ENCODE measurements around the gene PCNX1. TPM values are rescaled to one million over a fixed set of nuclear protein-coding genes. Genes with fewer than 3 reads are reported as not detected.
"Not testable (repeated sequence)": the region's sequence is repeated elsewhere in the genome, so short reads cannot be mapped to it uniquely, and the experiment has no call there.

PCNX1 gene
- total RNA-seq, 1 donor from 2014 or later = 68.8 TPM

- peaks cover 5% of the 10 kb centered on the region for H3K9me3 Mint-ChIP-seq (ENCODE audit: unreplicated experiment)
- peaks cover 10% of the 10 kb centered on the region for H3K27me3 Mint-ChIP-seq (ENCODE audit: unreplicated experiment)
- DNase-seq (ENCODE audit: low spot score) = no peak
- H3K4me1 Mint-ChIP-seq (ENCODE audit: unreplicated experiment) = no peaks in the 10 kb centered on the region
- no peak overlapping the region for H3K4me3 Mint-ChIP-seq (ENCODE audit: unreplicated experiment)
- H3K36me3 Mint-ChIP-seq (ENCODE audit: low read depth, unreplicated experiment) = peaks cover 17% of the 10 kb centered on the region
- TF ChIP-seq CTCF (IDR thresholded peaks at IDR 0.05; ENCODE audit: unreplicated experiment) = no peak
- H3K27ac Mint-ChIP-seq (ENCODE audit: unreplicated experiment) = no peak overlapping the region
These were observed 215.8 kb downstream of the PCNX1 start for GRCh38 chr14:71122866-71123565.

GRCh38 chr14:71123579-71124135 lies 216.4 kb downstream of the PCNX1 start:
- Mint-ChIP-seq H3K4me1 (ENCODE audit: unreplicated experiment) (no peaks in the 10 kb centered on the region), H3K9me3 (ENCODE audit: unreplicated experiment) (peaks cover 5% of the 10 kb centered on the region), H3K4me3 (ENCODE audit: unreplicated experiment) (no peak overlapping the region), H3K27ac (ENCODE audit: unreplicated experiment) (no peak overlapping the region), H3K36me3 (ENCODE audit: low read depth, unreplicated experiment) (peaks cover 17% of the 10 kb centered on the region), H3K27me3 (ENCODE audit: unreplicated experiment) (peaks cover 10% of the 10 kb centered on the region)
- DNase-seq (ENCODE audit: low spot score) = no peak
- no peak for TF ChIP-seq CTCF (IDR thresholded peaks at IDR 0.05; ENCODE audit: unreplicated experiment)

DNA sequence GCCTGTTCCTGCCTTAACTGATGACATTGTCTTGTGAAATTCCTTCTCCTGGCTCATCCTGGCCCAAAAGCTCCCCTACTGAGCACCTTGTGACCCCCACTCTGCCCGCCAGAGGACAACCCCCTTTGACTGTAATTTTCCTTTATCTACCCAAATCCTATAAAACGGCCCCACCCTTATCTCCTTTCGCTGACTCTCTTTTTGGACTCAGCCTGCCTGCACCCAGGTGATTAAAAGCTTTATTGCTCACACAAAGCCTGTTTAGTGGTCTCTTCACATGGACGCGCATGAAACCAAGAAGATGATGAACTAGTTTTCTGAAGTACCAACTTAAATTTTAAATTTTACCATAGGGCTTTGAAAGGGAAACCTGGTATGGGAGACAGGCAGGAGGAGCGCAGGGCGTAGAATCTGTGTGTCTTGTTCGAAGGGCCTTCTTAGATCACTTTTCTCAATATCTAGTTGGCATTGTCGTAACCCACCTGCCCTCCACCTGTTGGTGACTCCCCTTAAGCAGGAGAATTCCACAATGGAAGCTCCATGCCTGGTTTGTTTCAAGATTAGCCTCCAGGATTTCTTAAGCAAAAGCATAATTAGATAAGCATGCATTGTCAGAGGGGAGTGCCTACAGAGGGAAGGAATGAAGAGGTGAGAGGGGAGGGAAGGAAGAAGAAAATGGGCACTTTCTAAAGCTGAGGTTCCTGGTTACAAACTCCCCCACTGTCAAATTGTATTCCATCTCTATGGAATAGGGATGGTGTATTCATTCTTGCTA lies 222.6 kb downstream of the PCNX1 start:
- not testable (repeated sequence) for H3K4me3 Mint-ChIP-seq (ENCODE audit: unreplicated experiment); H3K27ac Mint-ChIP-seq (ENCODE audit: unreplicated experiment); DNase-seq (ENCODE audit: low spot score); H3K4me1 Mint-ChIP-seq (ENCODE audit: unreplicated experiment); H3K9me3 Mint-ChIP-seq (ENCODE audit: unreplicated experiment); H3K27me3 Mint-ChIP-seq (ENCODE audit: unreplicated experiment)
- H3K36me3 Mint-ChIP-seq (ENCODE audit: low read depth, unreplicated experiment) = peaks cover 13% of the 10 kb centered on the region

DNA sequence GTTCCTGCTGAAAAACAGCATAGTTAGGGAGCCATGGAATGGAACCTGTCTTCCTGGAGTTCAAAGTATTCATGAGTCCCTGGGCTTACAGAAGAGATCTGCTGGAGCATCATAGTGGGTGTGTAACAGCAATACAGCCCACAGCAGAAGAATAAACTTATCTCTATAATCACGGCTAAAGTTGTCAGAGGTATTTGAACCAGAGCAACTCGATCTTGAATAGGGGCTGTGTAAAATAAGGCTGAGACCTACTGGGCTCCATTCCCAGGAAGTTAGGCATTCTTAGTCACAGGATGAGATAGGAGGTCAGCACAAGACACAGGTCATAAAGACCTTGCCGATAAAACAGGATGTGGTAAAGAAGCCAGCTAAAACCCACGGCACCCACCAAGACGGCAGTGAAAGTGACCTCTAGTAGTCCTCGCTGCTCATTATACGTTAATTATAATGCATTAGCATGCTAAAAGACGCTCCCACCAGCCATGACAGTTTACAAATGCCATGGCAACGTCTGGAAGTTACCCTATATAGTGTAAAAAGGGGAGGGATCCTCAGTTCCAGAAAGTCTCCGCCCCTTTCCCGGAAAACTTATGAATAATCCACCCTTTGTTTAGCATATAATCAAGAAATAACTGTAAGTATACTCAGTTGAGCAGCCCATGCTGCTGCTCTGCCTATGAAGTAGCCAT lies 223.4 kb downstream of the PCNX1 start:
- Mint-ChIP-seq H3K36me3 (ENCODE audit: low read depth, unreplicated experiment) (peaks cover 6% of the 10 kb centered on the region), H3K27ac (ENCODE audit: unreplicated experiment) (no peak overlapping the region), H3K9me3 (ENCODE audit: unreplicated experiment) (peaks cover under 1% of the 10 kb centered on the region), H3K27me3 (ENCODE audit: unreplicated experiment) (peaks cover 7% of the 10 kb centered on the region), H3K4me3 (ENCODE audit: unreplicated experiment) (no peak overlapping the region), H3K4me1 (ENCODE audit: unreplicated experiment) (no peaks in the 10 kb centered on the region)
- no peak for TF ChIP-seq CTCF (IDR thresholded peaks at IDR 0.05; ENCODE audit: unreplicated experiment)
- DNase-seq (ENCODE audit: low spot score) = no peak

GRCh38 chr14:71133296-71133695 lies 226.0 kb downstream of the PCNX1 start:
- no peak for TF ChIP-seq CTCF (IDR thresholded peaks at IDR 0.05; ENCODE audit: unreplicated experiment)
- DNase-seq (ENCODE audit: low spot score) = no peak
- peaks cover 4% of the 10 kb centered on the region for H3K27me3 Mint-ChIP-seq (ENCODE audit: unreplicated experiment)
- H3K4me3 Mint-ChIP-seq (ENCODE audit: unreplicated experiment) = no peak overlapping the region
- H3K4me1 Mint-ChIP-seq (ENCODE audit: unreplicated experiment) = no peaks in the 10 kb centered on the region
- peaks cover 8% of the 10 kb centered on the region for H3K9me3 Mint-ChIP-seq (ENCODE audit: unreplicated experiment)
- H3K36me3 Mint-ChIP-seq (ENCODE audit: low read depth, unreplicated experiment) = peaks cover 5% of the 10 kb centered on the region
- no peak overlapping the region for H3K27ac Mint-ChIP-seq (ENCODE audit: unreplicated experiment)
